Measurements from ENCODE around the gene PGBD1. TPM values are rescaled to one million over a fixed set of nuclear protein-coding genes. Genes with fewer than 3 reads are reported as not detected.

Gene PGBD1
- total RNA-seq, 1 donor from 2014 or later: 2.4 TPM

GRCh38 chr6:28347119-28347518 is 65.7 kb downstream of the PGBD1 start:
- Histone ChIP-seq H3K9me3 (replicated peaks) (no peaks in the 10 kb centered on the region), H3K4me3 (no peak overlapping the region), H3K27ac (replicated peaks) (no peak overlapping the region), H3K27me3 (ENCODE audit: low read depth) (no peaks in the 10 kb centered on the region), H3K36me3 (no peaks in the 10 kb centered on the region), H3K4me1 (peaks cover 29% of the 10 kb centered on the region)
- intact Hi-C loops (cut with micrococcal nuclease): no loop called here
- no peak for DNase-seq
- TF ChIP-seq CTCF (IDR thresholded peaks at IDR 0.05; ENCODE audit: borderline replicate concordance): no peak

GRCh38 chr6:28349344-28349891 is 68.0 kb downstream of the PGBD1 start:
- H3K4me3 ChIP-seq: peak overlapping the region; percentile 82
- intact Hi-C loops (cut with micrococcal nuclease): no loop called here

GRCh38 chr6:28349892-28350737 is 68.7 kb downstream of the PGBD1 start, which contains the start of gene ZKSCAN3:
TSS of gene ZKSCAN3 (plus strand) at chr6:28349947. CDS start at chr6:28359587, 9,640 bp downstream.
- DNase-seq: peak; percentile 85
- intact Hi-C loops (cut with micrococcal nuclease): loop anchor here (10.0 kb wide), 1 partner anchor 215 kb away; no protein-coding TSS in a partner anchor
- H3K36me3 ChIP-seq: no peaks in the 10 kb centered on the region
- H3K27me3 ChIP-seq (ENCODE audit: low read depth): no peaks in the 10 kb centered on the region
- peaks cover 45% of the 10 kb centered on the region for H3K4me1 ChIP-seq
- peak within 1 kb of the TSS; percentile 82 for H3K4me3 ChIP-seq
- H3K9me3 ChIP-seq (replicated peaks): no peaks in the 10 kb centered on the region
- TF ChIP-seq CTCF (IDR thresholded peaks at IDR 0.05; ENCODE audit: borderline replicate concordance): no peak
- H3K27ac ChIP-seq (replicated peaks): peak within 1 kb of the TSS; percentile 82

More at GRCh38 chr6:28349344-28349891, 68.0 kb downstream of the PGBD1 start:
- peaks cover 38% of the 10 kb centered on the region for H3K4me1 ChIP-seq
- no peaks in the 10 kb centered on the region for H3K27me3 ChIP-seq (ENCODE audit: low read depth)
- H3K9me3 ChIP-seq (replicated peaks): no peaks in the 10 kb centered on the region
- no peaks in the 10 kb centered on the region for H3K36me3 ChIP-seq
- peak overlapping the region; percentile 82 for H3K27ac ChIP-seq (replicated peaks)
- TF ChIP-seq CTCF (IDR thresholded peaks at IDR 0.05; ENCODE audit: borderline replicate concordance): no peak
- DNase-seq: no peak

GRCh38 chr6:28351087-28351486 is 69.7 kb downstream of the PGBD1 start:
- H3K4me3 ChIP-seq: peak overlapping the region; percentile 82

More at GRCh38 chr6:28351087-28351486, 69.7 kb downstream of the PGBD1 start:
- Histone ChIP-seq H3K36me3 (no peaks in the 10 kb centered on the region), H3K4me1 (peaks cover 55% of the 10 kb centered on the region), H3K9me3 (replicated peaks) (no peaks in the 10 kb centered on the region), H3K27me3 (ENCODE audit: low read depth) (no peaks in the 10 kb centered on the region), H3K27ac (replicated peaks) (peak overlapping the region; percentile 82)
- intact Hi-C loops (cut with micrococcal nuclease): loop anchor here (10.0 kb wide), 1 partner anchor 216 kb away; no protein-coding TSS in a partner anchor
- no peak for TF ChIP-seq CTCF (IDR thresholded peaks at IDR 0.05; ENCODE audit: borderline replicate concordance)
- no peak for DNase-seq

All from left ventricle myocardium inferior (tissue), 1 donor.